Endothelial cell of umbilical vein (primary cell): Measurements from ENCODE around the gene SLC2A1. TPM values are rescaled to one million over a fixed set of nuclear protein-coding genes. Genes with fewer than 3 reads are reported as not detected.

ENCODE experiments used
- BruUV-seq: library from RNA; stranded (reverse); fragments of 400-500 nt; replicated peaks from 2 replicates; lab custom pipeline; 2021; lab: Mats Ljungman, UMichigan
- CTCF ChIA-PET: fragments of 300-600, 350-600 bp; sonication (Branson Sonifier 250); formaldehyde crosslinking; loops from one replicate; lab custom pipeline; 2021; ENCODE audit warnings: antibody characterized with exemption, inconsistent platforms; lab: Charles Lee
- POLR2A ChIA-PET: fragments of 300-600, 350-600 bp; sonication (Branson Sonifier 250); formaldehyde crosslinking; loops from one replicate; lab custom pipeline; 2021; ENCODE audit warnings: antibody characterized with exemption, inconsistent platforms; lab: Charles Lee
- DNase-seq: peaks from one replicate; pipeline ENCODE4 v3.0.0-alpha.2; 2011; ENCODE audit warnings: low read depth, low spot score
- FAIRE-seq: peaks from 2 replicates; lab custom pipeline; 2011; peaks lifted over from hg19 to GRCh38; lab: Jason Lieb, UNC
- H2AFZ ChIP-seq: 2 replicates; pipeline ENCODE4 v1.6.0; 2012; ENCODE audit warnings: low read depth, low read length, control low read depth, inconsistent platforms
- H3K27ac ChIP-seq: 2 replicates; pipeline ENCODE4 v1.5.1; 2011; ENCODE audit warnings: low read depth, mild to moderate bottlenecking, control low read depth, low read length, moderate library complexity; ENCODE audit not compliant: insufficient read depth
- H3K27me3 ChIP-seq, 2 experiments: 2 replicates each; pipeline versions ENCODE4 v1.6.0 to v1.6.1; 2011; ENCODE audit warnings: low read length in 2 of 2, mixed read lengths in 1 of 2; ENCODE audit not compliant: control insufficient read depth in 2 of 2, insufficient read depth in 2 of 2
- H3K36me3 ChIP-seq, 2 experiments: 2 replicates in 1 of 2; 3 replicates in 1 of 2; pipeline ENCODE4 v1.5.1; 2011; ENCODE audit warnings: low read length in 2 of 2, mild to moderate bottlenecking in 1 of 2, moderate library complexity in 1 of 2; ENCODE audit not compliant: control insufficient read depth in 2 of 2, insufficient read depth in 2 of 2; ENCODE audit errors: extremely low read depth in 1 of 2
- H3K4me1 ChIP-seq: 3 replicates; pipeline ENCODE4 v1.5.1; 2011; ENCODE audit warnings: mild to moderate bottlenecking, low read length; ENCODE audit not compliant: control insufficient read depth, insufficient read depth; ENCODE audit errors: extremely low read depth
- H3K4me2 ChIP-seq: 2 replicates; pipeline ENCODE4 v1.6.1; 2011; ENCODE audit warnings: low read length, control low read depth, mixed read lengths; ENCODE audit not compliant: insufficient read depth
- H3K4me3 ChIP-seq, 3 experiments: fragments of 200-600 bp in 1 of 3; sonication (generic), shearing (Covaris generic) in 1 of 3; replicated peaks in 1 of 3; 2 replicates each; pipeline ENCODE4 v1.5.1; 2011 to 2016; ENCODE audit warnings: control low read depth in 3 of 3, low read length in 3 of 3, mild to moderate bottlenecking in 2 of 3, inconsistent platforms in 1 of 3, low read depth in 1 of 3, moderate library complexity in 1 of 3; ENCODE audit not compliant: insufficient read depth in 1 of 3
- H3K79me2 ChIP-seq: 2 replicates; pipeline ENCODE4 v1.6.0; 2012; ENCODE audit warnings: low read length, inconsistent platforms; ENCODE audit not compliant: control insufficient read depth, insufficient read depth
- H3K9ac ChIP-seq: replicated peaks from 2 replicates; pipeline ENCODE3; 2011; ENCODE audit warnings: low read length, control low read depth; ENCODE audit not compliant: insufficient read depth; ENCODE audit errors: extremely low read depth
- H3K9me1 ChIP-seq: replicated peaks from 3 replicates; pipeline ENCODE4 v1.6.0; 2011; ENCODE audit warnings: mild to moderate bottlenecking, low read length; ENCODE audit not compliant: control insufficient read depth, insufficient read depth; ENCODE audit errors: extremely low read depth
- H3K9me3 ChIP-seq: replicated peaks from 2 replicates; pipeline ENCODE4 v1.5.1; 2012; ENCODE audit warnings: low read length, inconsistent platforms; ENCODE audit not compliant: control insufficient read depth, insufficient read depth
- H4K20me1 ChIP-seq: replicated peaks from 2 replicates; pipeline ENCODE3; 2011; ENCODE audit warnings: mild to moderate bottlenecking, low read length; ENCODE audit not compliant: control insufficient read depth, insufficient read depth; ENCODE audit errors: extremely low read depth
- EZH2 ChIP-seq: IDR thresholded peaks from 2 replicates; pipeline ENCODE4 v1.6.1; 2012; ENCODE audit warnings: borderline replicate concordance, low read depth, mild to moderate bottlenecking, moderate library complexity, low read length, inconsistent platforms; ENCODE audit not compliant: severe bottlenecking
- FOS ChIP-seq: IDR thresholded peaks from 2 replicates; pipeline ENCODE4 v1.6.1; 2011; ENCODE audit warnings: mild to moderate bottlenecking, low read length, moderate library complexity, borderline replicate concordance; ENCODE audit not compliant: insufficient read depth
- GATA2 ChIP-seq: IDR thresholded peaks from 2 replicates; pipeline ENCODE4 v1.7.0; 2011; ENCODE audit warnings: low read depth, mild to moderate bottlenecking, moderate library complexity, mixed read lengths, low read length; ENCODE audit not compliant: insufficient read length, insufficient read depth
- JUN ChIP-seq: IDR thresholded peaks from 2 replicates; pipeline ENCODE4 v1.6.1; 2011; ENCODE audit warnings: borderline replicate concordance, low read depth; ENCODE audit not compliant: insufficient read length, insufficient read depth
- MYC ChIP-seq: IDR thresholded peaks from one replicate; pipeline ENCODE4 v1.6.1; 2011; ENCODE audit warnings: mild to moderate bottlenecking, low read depth, low read length
- POLR2A ChIP-seq: IDR thresholded peaks from 2 replicates; pipeline ENCODE4 v1.6.1; 2012; ENCODE audit warnings: low read depth, mild to moderate bottlenecking, control low read depth, low read length
- POLR2AphosphoS5 ChIP-seq: IDR thresholded peaks from 2 replicates; pipeline ENCODE4 v1.6.1; 2012; ENCODE audit warnings: low read depth, mild to moderate bottlenecking, control low read depth, low read length, moderate library complexity; ENCODE audit not compliant: insufficient read depth
- dilution Hi-C: fragments of 300-500 bp; cut with MboI; formaldehyde crosslinking; loops from one replicate; pipeline ENCODE4 v1.15.0; 2019; ENCODE audit warnings: low sequenced_read_pairs; ENCODE audit not compliant: extremely low pct_ligation_motif_present
- intact Hi-C: fragments of 100-400 bp; cut with micrococcal nuclease; formaldehyde crosslinking; loops from one replicate; pipeline ENCODE4 v1.10.0; 2022
- polyA plus RNA-seq, 4 experiments: library from polyadenylated mRNA; depleted of rRNA in 3 of 4; stranded (reverse) in 3 of 4; unstranded in 1 of 4; fragments of >200 nt; gene quantifications; 2 replicates each; pipeline versions ENCODE4 v1.2.1 to v1.2.3, GENCODE V29; 2011 to 2012; ENCODE audit warnings: missing spikeins in 1 of 4
- total RNA-seq: library from RNA; stranded (reverse); gene quantifications from 2 replicates; pipeline ENCODE4 v1.2.3, GENCODE V29; 2021
- TF ChIP-seq, protein P1 (sequence below), 2 donors: IDR thresholded peaks; 1 replicate in 1 of 2; 2 replicates in 1 of 2; pipeline ENCODE4 v1.5.1; 2011; ENCODE audit warnings: low read length in 2 of 2, mild to moderate bottlenecking in 2 of 2, moderate library complexity in 2 of 2, control low read depth in 1 of 2, inconsistent platforms in 1 of 2, low read depth in 1 of 2; ENCODE audit not compliant: insufficient read depth in 1 of 2; ENCODE audit errors: extremely low read depth in 1 of 2
- TF ChIP-seq, protein P2 (sequence below): IDR thresholded peaks from 2 replicates; pipeline ENCODE4 v1.6.1; 2011; ENCODE audit not compliant: insufficient read depth, insufficient read length

SLC2A1 gene
- total and polyA plus RNA-seq, 2 donors (not counting 3 experiments of a cell fraction or from before 2014, with no cell fraction given), result 42.2 to 46.5 TPM

DNA sequence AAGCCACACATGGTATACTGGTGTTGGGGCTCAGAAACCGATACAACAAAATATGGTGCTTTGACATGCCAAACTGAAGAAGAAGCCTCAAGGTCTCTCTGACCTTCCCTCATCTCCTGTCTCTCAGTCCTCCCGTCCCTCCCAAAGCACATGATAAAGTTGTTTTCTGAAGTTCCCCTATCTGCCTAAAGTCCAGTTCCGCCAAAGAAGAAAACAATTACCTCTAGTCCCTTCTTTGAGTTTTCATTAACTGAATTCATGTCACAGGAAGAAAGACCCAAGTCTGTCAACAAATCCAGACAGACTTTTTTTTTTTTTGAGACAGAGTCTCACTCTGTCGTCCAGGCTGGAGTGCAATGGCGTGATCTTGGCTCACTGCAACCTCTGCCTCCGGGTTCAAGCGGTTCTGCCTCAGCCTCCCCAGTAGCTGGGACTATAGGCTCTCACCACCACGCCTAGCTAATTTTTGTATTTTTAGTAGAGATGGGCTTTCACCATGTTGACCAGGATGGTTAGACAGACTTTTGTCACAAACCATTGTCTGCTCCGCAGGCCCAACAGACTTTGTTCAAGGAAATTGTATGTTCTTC, 32.2 kb upstream of the SLC2A1 start:
- dilution Hi-C loops, result no loop called here
- FAIRE-seq, result no peak
- Histone ChIP-seq H3K4me2 (no peak overlapping the region), H2AFZ (no peak overlapping the region), H3K9me1 (no peaks in the 10 kb centered on the region), H3K27ac (no peak overlapping the region), H3K9ac (no peak overlapping the region), H3K79me2 (no peaks in the 10 kb centered on the region), H4K20me1 (no peaks in the 10 kb centered on the region), H3K4me1 (no peaks in the 10 kb centered on the region), H3K27me3 (no peaks in the 10 kb centered on the region), H3K36me3 (no peaks in the 10 kb centered on the region), H3K4me3 (no peak overlapping the region), H3K9me3 (no peaks in the 10 kb centered on the region)
- CTCF ChIA-PET, result interaction anchor here (1.3 kb wide), 1 partner anchor 68 kb away, joined by 3 read pairs; no protein-coding TSS in a partner anchor
- POLR2A ChIA-PET, result no interaction called here
- BruUV-seq, result no TSS peak
- DNase-seq, result no peak
- intact Hi-C loops, result no loop called here
- TF ChIP-seq, protein P1, sequence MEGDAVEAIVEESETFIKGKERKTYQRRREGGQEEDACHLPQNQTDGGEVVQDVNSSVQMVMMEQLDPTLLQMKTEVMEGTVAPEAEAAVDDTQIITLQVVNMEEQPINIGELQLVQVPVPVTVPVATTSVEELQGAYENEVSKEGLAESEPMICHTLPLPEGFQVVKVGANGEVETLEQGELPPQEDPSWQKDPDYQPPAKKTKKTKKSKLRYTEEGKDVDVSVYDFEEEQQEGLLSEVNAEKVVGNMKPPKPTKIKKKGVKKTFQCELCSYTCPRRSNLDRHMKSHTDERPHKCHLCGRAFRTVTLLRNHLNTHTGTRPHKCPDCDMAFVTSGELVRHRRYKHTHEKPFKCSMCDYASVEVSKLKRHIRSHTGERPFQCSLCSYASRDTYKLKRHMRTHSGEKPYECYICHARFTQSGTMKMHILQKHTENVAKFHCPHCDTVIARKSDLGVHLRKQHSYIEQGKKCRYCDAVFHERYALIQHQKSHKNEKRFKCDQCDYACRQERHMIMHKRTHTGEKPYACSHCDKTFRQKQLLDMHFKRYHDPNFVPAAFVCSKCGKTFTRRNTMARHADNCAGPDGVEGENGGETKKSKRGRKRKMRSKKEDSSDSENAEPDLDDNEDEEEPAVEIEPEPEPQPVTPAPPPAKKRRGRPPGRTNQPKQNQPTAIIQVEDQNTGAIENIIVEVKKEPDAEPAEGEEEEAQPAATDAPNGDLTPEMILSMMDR (IDR thresholded peaks at IDR 0.05; ENCODE audit: extremely low read depth in 1 of 2, insufficient read depth in 1 of 2, low read depth in 1 of 2, low read length in 2 of 2), result no peak
- TF ChIP-seq GATA2, result no peak
- no peak for TF ChIP-seq MYC
- TF ChIP-seq JUN, result no peak
- TF ChIP-seq POLR2A, result no peak
- no peak for TF ChIP-seq POLR2AphosphoS5
- TF ChIP-seq, protein P2, sequence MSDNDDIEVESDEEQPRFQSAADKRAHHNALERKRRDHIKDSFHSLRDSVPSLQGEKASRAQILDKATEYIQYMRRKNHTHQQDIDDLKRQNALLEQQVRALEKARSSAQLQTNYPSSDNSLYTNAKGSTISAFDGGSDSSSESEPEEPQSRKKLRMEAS, result no peak
- no peak for TF ChIP-seq FOS
- no peak for TF ChIP-seq EZH2
